A549 (cell line): ENCODE results near the gene SNORC.

Experiments used
- EP300 ChIP-seq, 2 experiments: fragments of >200 bp; sonication (Bioruptor Twin); formaldehyde crosslinking; IDR thresholded peaks; 2 replicates in 1 of 2; 3 replicates in 1 of 2; pipeline ENCODE4 v1.6.1; 2016 to 2017
- MAFK ChIP-seq: fragments of 450-650 bp; IDR thresholded peaks from 2 replicates; pipeline ENCODE4 v1.6.1; 2014; ENCODE audit not compliant: partially characterized antibody
- POLR2A ChIP-seq: IDR thresholded peaks from 2 replicates; pipeline ENCODE4 v1.6.1; 2012; ENCODE audit warnings: mild to moderate bottlenecking, low read length
- TF ChIP-seq, protein P1 (sequence below): fragments of >200 bp; sonication (Bioruptor Twin); formaldehyde crosslinking; IDR thresholded peaks from 3 replicates; pipeline ENCODE4 v1.5.1; 2016

DNA sequence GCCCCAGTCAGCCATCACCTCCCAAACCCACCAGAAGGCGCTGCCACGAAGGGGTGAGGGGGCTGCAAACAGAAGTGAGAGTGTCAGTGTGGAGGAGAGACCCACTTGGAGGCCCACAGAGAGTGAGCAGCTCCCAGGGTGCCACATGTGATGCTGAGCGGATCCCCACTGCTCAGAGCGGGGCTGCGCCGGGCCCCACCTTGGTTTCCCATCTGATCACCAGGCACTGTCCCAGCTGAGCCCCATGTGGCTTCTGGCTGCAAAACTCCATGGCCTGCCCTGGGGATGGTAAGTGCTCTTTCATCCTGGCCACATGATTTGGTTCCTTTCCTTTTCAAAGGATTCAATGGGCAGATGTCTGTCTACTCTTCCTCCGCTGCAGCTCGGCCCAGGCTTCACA, 23.8 kb downstream of the SNORC start:
- TF ChIP-seq, protein P1, sequence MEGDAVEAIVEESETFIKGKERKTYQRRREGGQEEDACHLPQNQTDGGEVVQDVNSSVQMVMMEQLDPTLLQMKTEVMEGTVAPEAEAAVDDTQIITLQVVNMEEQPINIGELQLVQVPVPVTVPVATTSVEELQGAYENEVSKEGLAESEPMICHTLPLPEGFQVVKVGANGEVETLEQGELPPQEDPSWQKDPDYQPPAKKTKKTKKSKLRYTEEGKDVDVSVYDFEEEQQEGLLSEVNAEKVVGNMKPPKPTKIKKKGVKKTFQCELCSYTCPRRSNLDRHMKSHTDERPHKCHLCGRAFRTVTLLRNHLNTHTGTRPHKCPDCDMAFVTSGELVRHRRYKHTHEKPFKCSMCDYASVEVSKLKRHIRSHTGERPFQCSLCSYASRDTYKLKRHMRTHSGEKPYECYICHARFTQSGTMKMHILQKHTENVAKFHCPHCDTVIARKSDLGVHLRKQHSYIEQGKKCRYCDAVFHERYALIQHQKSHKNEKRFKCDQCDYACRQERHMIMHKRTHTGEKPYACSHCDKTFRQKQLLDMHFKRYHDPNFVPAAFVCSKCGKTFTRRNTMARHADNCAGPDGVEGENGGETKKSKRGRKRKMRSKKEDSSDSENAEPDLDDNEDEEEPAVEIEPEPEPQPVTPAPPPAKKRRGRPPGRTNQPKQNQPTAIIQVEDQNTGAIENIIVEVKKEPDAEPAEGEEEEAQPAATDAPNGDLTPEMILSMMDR = no peak
- TF ChIP-seq EP300 (IDR thresholded peaks at IDR 0.05) = no peak
- no peak for TF ChIP-seq POLR2A
- no peak for TF ChIP-seq MAFK
